H1 (cell line): Measurements from ENCODE around the gene SOX13. TPM values are rescaled to one million over a fixed set of nuclear protein-coding genes. Genes with fewer than 3 reads are reported as not detected.

ENCODE experiments used
- CTCF ChIA-PET: fragments of 300-600 bp; sonication (Branson Sonifier 250); formaldehyde crosslinking; loops from one replicate; lab custom pipeline; 2021; ENCODE audit not compliant: partially characterized antibody; lab: Charles Lee
- POLR2A ChIA-PET: fragments of 300-600 bp; sonication (Branson Sonifier 250); formaldehyde crosslinking; loops from one replicate; lab custom pipeline; 2021; ENCODE audit warnings: inconsistent platforms; ENCODE audit not compliant: partially characterized antibody; lab: Charles Lee
- DNase-seq, 2 experiments: peaks; one replicate each; pipeline versions ENCODE4 v3.0.0 to v3.0.0-alpha.2; 2010 to 2022; ENCODE audit warnings: low spot score in 2 of 2, low read depth in 1 of 2, mixed read lengths in 1 of 2
- FAIRE-seq: peaks from 2 replicates; lab custom pipeline; 2011; peaks lifted over from hg19 to GRCh38; lab: Jason Lieb, UNC
- H2AFZ ChIP-seq: 2 replicates; pipeline ENCODE4 v1.8.1; 2012; ENCODE audit warnings: low read length, inconsistent platforms
- H2AK5ac ChIP-seq: 2 replicates; pipeline ENCODE4 v1.6.1; 2013; ENCODE audit warnings: low read depth, low read length
- H2BK120ac ChIP-seq: replicated peaks from 2 replicates; pipeline ENCODE3; 2013; ENCODE audit warnings: low read depth, low read length, inconsistent platforms
- H2BK12ac ChIP-seq: 2 replicates; pipeline ENCODE4 v1.6.1; 2013; ENCODE audit warnings: low read depth, low read length
- H2BK15ac ChIP-seq: 2 replicates; pipeline ENCODE4 v1.6.1; 2013; ENCODE audit warnings: low read length
- H2BK20ac ChIP-seq: 2 replicates; pipeline ENCODE4 v1.6.1; 2013; ENCODE audit warnings: low read length
- H2BK5ac ChIP-seq: 2 replicates; pipeline ENCODE4 v1.6.1; 2013; ENCODE audit warnings: low read depth, low read length
- H3K14ac ChIP-seq: 2 replicates; pipeline ENCODE4 v1.6.1; 2013; ENCODE audit warnings: inconsistent platforms; ENCODE audit not compliant: insufficient read length
- H3K18ac ChIP-seq: 2 replicates; pipeline ENCODE4 v1.6.1; 2013; ENCODE audit warnings: low read length; ENCODE audit errors: extremely low read depth
- H3K23ac ChIP-seq: 2 replicates; pipeline ENCODE4 v1.6.1; 2013; ENCODE audit warnings: inconsistent platforms; ENCODE audit not compliant: insufficient read length
- H3K23me2 ChIP-seq: 2 replicates; pipeline ENCODE4 v1.6.1; 2013; ENCODE audit warnings: low read depth, low read length
- H3K27ac ChIP-seq: 2 replicates; pipeline ENCODE4 v1.6.1; 2011; ENCODE audit warnings: low read depth, low read length, inconsistent platforms
- H3K27me3 ChIP-seq, 4 experiments: replicated peaks in 1 of 4; 1 replicate in 1 of 4; 2 replicates in 3 of 4; pipeline versions ENCODE4 v1.6.1 to v1.8.1; 2011 to 2013; ENCODE audit warnings: low read length in 3 of 4, mild to moderate bottlenecking in 3 of 4, inconsistent platforms in 2 of 4, mixed read lengths in 2 of 4, moderate library complexity in 1 of 4; ENCODE audit not compliant: control insufficient read depth in 3 of 4, insufficient read depth in 3 of 4; ENCODE audit errors: extremely low read depth in 1 of 4
- H3K36me3 ChIP-seq, 4 experiments: 2 replicates each; pipeline versions ENCODE4 v1.6.1 to v1.8.1; 2011 to 2013; ENCODE audit warnings: mild to moderate bottlenecking in 4 of 4, low read length in 3 of 4, moderate library complexity in 2 of 4, control low read depth in 1 of 4, inconsistent platforms in 1 of 4; ENCODE audit not compliant: insufficient read depth in 4 of 4, control insufficient read depth in 2 of 4
- H3K4ac ChIP-seq: replicated peaks from 2 replicates; pipeline ENCODE3; 2013; ENCODE audit warnings: low read length, low read depth, mixed read lengths, inconsistent platforms; ENCODE audit not compliant: insufficient read length
- H3K4me1 ChIP-seq, 4 experiments: replicated peaks in 1 of 4; 1 replicate in 1 of 4; 2 replicates in 3 of 4; pipeline versions ENCODE4 v1.6.1 to v1.8.1; 2011 to 2013; ENCODE audit warnings: low read length in 3 of 4, inconsistent platforms in 2 of 4, mixed read lengths in 1 of 4; ENCODE audit not compliant: insufficient read depth in 4 of 4, control insufficient read depth in 3 of 4
- H3K4me2 ChIP-seq, 2 experiments: 2 replicates each; pipeline versions ENCODE4 v1.6.1 to v1.8.1; 2011 to 2013; ENCODE audit warnings: low read depth in 2 of 2, low read length in 2 of 2, control low read depth in 1 of 2, inconsistent platforms in 1 of 2, mild to moderate bottlenecking in 1 of 2; ENCODE audit not compliant: insufficient read depth in 1 of 2
- H3K4me3 ChIP-seq, 4 experiments: fragments of 200-600, 300-600 bp in 1 of 4; sonication (generic), shearing (Covaris generic), sonication (Bioruptor Twin) in 1 of 4; 2 replicates each; pipeline versions ENCODE4 v1.5.1 to v1.8.1; 2011 to 2016; ENCODE audit warnings: low read length in 4 of 4, low read depth in 3 of 4, control low read depth in 2 of 4, inconsistent platforms in 2 of 4, mild to moderate bottlenecking in 2 of 4, mixed read lengths in 1 of 4, moderate library complexity in 1 of 4; ENCODE audit not compliant: insufficient read depth in 2 of 4; ENCODE audit errors: extremely low read depth in 1 of 4
- H3K56ac ChIP-seq: replicated peaks from 2 replicates; pipeline ENCODE3; 2013; ENCODE audit warnings: low read depth, mild to moderate bottlenecking, mixed read lengths, low read length, inconsistent platforms; ENCODE audit not compliant: insufficient read length
- H3K79me1 ChIP-seq: 2 replicates; pipeline ENCODE4 v1.6.1; 2013; ENCODE audit warnings: low read depth, low read length, control low read depth
- H3K79me2 ChIP-seq, 2 experiments: 2 replicates each; pipeline versions ENCODE4 v1.6.1 to v1.8.1; 2012 to 2013; ENCODE audit warnings: low read length in 2 of 2, mild to moderate bottlenecking in 2 of 2, inconsistent platforms in 1 of 2; ENCODE audit not compliant: insufficient read depth in 2 of 2, control insufficient read depth in 1 of 2
- H3K9ac ChIP-seq, 4 experiments: replicated peaks in 1 of 4; 1 replicate in 1 of 4; 2 replicates in 3 of 4; pipeline versions ENCODE4 v1.6.1 to v1.8.1; 2011 to 2013; ENCODE audit warnings: low read depth in 3 of 4, low read length in 3 of 4, control low read depth in 2 of 4, mild to moderate bottlenecking in 2 of 4, moderate library complexity in 2 of 4, inconsistent platforms in 1 of 4; ENCODE audit errors: extremely low read depth in 1 of 4
- H3K9me3 ChIP-seq, 2 experiments: 2 replicates each; pipeline versions ENCODE4 v1.6.1 to v1.8.1; 2012 to 2013; ENCODE audit warnings: mild to moderate bottlenecking in 2 of 2, moderate library complexity in 2 of 2, control low read depth in 1 of 2, inconsistent platforms in 1 of 2, low read depth in 1 of 2, low read length in 1 of 2, mixed read lengths in 1 of 2; ENCODE audit not compliant: insufficient read depth in 2 of 2
- H4K20me1 ChIP-seq, 2 experiments: replicated peaks in 1 of 2; 2 replicates each; pipeline versions ENCODE3 to v1.8.1; 2011 to 2013; ENCODE audit warnings: inconsistent platforms in 2 of 2, low read length in 2 of 2, mild to moderate bottlenecking in 1 of 2; ENCODE audit not compliant: insufficient read depth in 2 of 2, control insufficient read depth in 1 of 2
- H4K5ac ChIP-seq: 2 replicates; pipeline ENCODE4 v1.6.1; 2013; ENCODE audit warnings: low read length, low read depth, mixed read lengths, inconsistent platforms; ENCODE audit not compliant: insufficient read length
- H4K8ac ChIP-seq: 2 replicates; pipeline ENCODE4 v1.8.0; 2013; ENCODE audit warnings: mild to moderate bottlenecking, moderate library complexity, low read length, inconsistent platforms; ENCODE audit not compliant: insufficient read depth; ENCODE audit errors: extremely low read depth
- H4K91ac ChIP-seq: replicated peaks from 2 replicates; pipeline ENCODE3; 2013; ENCODE audit warnings: low read length, mixed read lengths, inconsistent platforms; ENCODE audit not compliant: insufficient read length
- ASH2L ChIP-seq: fragments of 200-600, 300-600 bp; sonication (generic); IDR thresholded peaks from one replicate; pipeline ENCODE4 v1.7.1; 2017; ENCODE audit warnings: low read length
- ATF3 ChIP-seq: IDR thresholded peaks from 2 replicates; pipeline ENCODE4 v1.6.1; 2011; ENCODE audit warnings: low read depth, mild to moderate bottlenecking, low read length; ENCODE audit not compliant: insufficient read depth
- BRCA1 ChIP-seq: IDR thresholded peaks from 2 replicates; pipeline ENCODE4 v1.6.1; 2012; ENCODE audit warnings: low read depth, low read length, improper control_type of control experiment
- CBX5 ChIP-seq: fragments of 300-800, 300-1000 bp; sonication (generic); IDR thresholded peaks from 2 replicates; pipeline ENCODE4 v1.7.1; 2016; ENCODE audit warnings: antibody characterized with exemption, low read length, low read depth
- EP300 ChIP-seq, 2 experiments: IDR thresholded peaks; 1 replicate in 1 of 2; 2 replicates in 1 of 2; pipeline ENCODE4 v1.6.1; 2011 to 2012; ENCODE audit warnings: low read depth in 2 of 2, low read length in 2 of 2, mild to moderate bottlenecking in 2 of 2, borderline replicate concordance in 1 of 2, inconsistent platforms in 1 of 2, moderate library complexity in 1 of 2
- KDM5A ChIP-seq: fragments of 200-600 bp; IDR thresholded peaks from 2 replicates; pipeline ENCODE4 v1.7.1; 2012; ENCODE audit warnings: mild to moderate bottlenecking, low read length, inconsistent platforms, mixed read lengths
- PHF8 ChIP-seq: fragments of 200-600 bp; sonication (generic); conservative IDR thresholded peaks from 2 replicates; pipeline ENCODE4 v1.7.1; 2012; ENCODE audit warnings: low read depth, mild to moderate bottlenecking, inconsistent platforms, low read length, moderate library complexity
- POLR2AphosphoS5 ChIP-seq: IDR thresholded peaks from 2 replicates; pipeline ENCODE4 v1.6.1; 2011; ENCODE audit warnings: low read depth, low read length
- RBBP5 ChIP-seq: IDR thresholded peaks from 2 replicates; pipeline ENCODE4 v1.7.1; 2012; ENCODE audit warnings: low read depth, mild to moderate bottlenecking, inconsistent platforms, low read length, moderate library complexity, borderline replicate concordance
- SP1 ChIP-seq: IDR thresholded peaks from 2 replicates; pipeline ENCODE4 v1.6.1; 2011; ENCODE audit warnings: low read depth, low read length
- SUZ12 ChIP-seq: fragments of 200-600 bp; sonication (generic); IDR thresholded peaks from 2 replicates; pipeline ENCODE4 v1.6.1; 2012; ENCODE audit warnings: mild to moderate bottlenecking, inconsistent platforms, low read length, moderate library complexity, mixed read lengths
- WGBS, 2 experiments: shearing (Covaris generic) in 1 of 2; methylation state at CpG; one replicate each; pipeline versions ENCODE4 v1.1.6 to v1.1.7; 2013 to 2015; ENCODE audit warnings: low lambda C conversion rate in 2 of 2, mixed read lengths in 2 of 2, inconsistent platforms in 1 of 2, low coverage in 1 of 2, missing lambda C conversion rate in 1 of 2; ENCODE audit not compliant: insufficient replicate concordance in 2 of 2, insufficient coverage in 1 of 2, insufficient read length in 1 of 2; ENCODE audit errors: extremely low coverage in 1 of 2, missing lambda C conversion rate in 1 of 2; 5-methylcytosine and 5-hydroxymethylcytosine counted together
- polyA plus RNA-seq, 7 experiments: library from polyadenylated mRNA; depleted of rRNA in 3 of 7; stranded (reverse) in 5 of 7; unstranded in 2 of 7; fragments of >200 nt in 5 of 7; fragments of 200-250 nt in 2 of 7; gene quantifications; 1 replicate in 5 of 7; 2 replicates in 1 of 7; 4 replicates in 1 of 7; pipeline versions ENCODE4 v1.2.1 to v1.2.3, GENCODE V29; 2011 to 2013; ENCODE audit warnings: missing spikeins in 2 of 7, mixed read lengths in 2 of 7
- total RNA-seq: library from RNA; stranded (reverse); fragmentation: NEBNext Ultra II Directional; extraction: Animal tissue kit (Norgen Biotek cat#: 25700); gene quantifications from 2 replicates; pipeline ENCODE4 v1.2.1, GENCODE V29; 2021

Gene SOX13
- total and polyA plus RNA-seq, 2 of the 8 experiments (the other 6 are each of a cell fraction or from before 2014, with no cell fraction given), result 113 to 173 TPM

GRCh38 chr1:204077979-204078696 is 5.2 kb downstream of the SOX13 start:
- Histone ChIP-seq H4K20me1 (peaks cover 7 to 26% of the 10 kb centered on the region in 2 experiments), H3K23ac (no peak overlapping the region), H3K4me1 (peaks cover 27 to 60% (median 53%) of the 10 kb centered on the region in 4 experiments), H3K14ac (peak overlapping the region; percentile 9), H3K27ac (peak overlapping the region; percentile 89), H3K9ac (peak overlapping the region in 3 of 4 experiments; percentile 43 to 78 (median 45); a peak in 6 of 7 replicates), H3K18ac (peak overlapping the region; percentile 95), H2AK5ac (peak overlapping the region; percentile 76), H3K27me3 (no peaks in the 10 kb centered on the region), H3K4me3 (peak overlapping the region; percentile 12 to 48 (median 28); a peak in 6 of 8 replicates), H3K79me1 (peaks cover 17% of the 10 kb centered on the region; the same call in 1 of the 2 replicates), H4K91ac (peak overlapping the region; percentile 88), H4K8ac (no peak overlapping the region), H3K56ac (peak overlapping the region; percentile 37), H3K9me3 (no peaks in the 10 kb centered on the region), H2BK5ac (peak overlapping the region; percentile 100), H2BK15ac (peak overlapping the region; percentile 13; the same call in 1 of the 2 replicates), H2AFZ (no peak overlapping the region), H2BK120ac (peak overlapping the region; percentile 52), H3K79me2 (peaks cover 48 to 80% of the 10 kb centered on the region in 2 experiments), H4K5ac (peak overlapping the region; percentile 93), H3K4ac (peak overlapping the region; percentile 73), H2BK20ac (peak overlapping the region; percentile 100), H2BK12ac (peak overlapping the region; percentile 82), H3K4me2 (peak overlapping the region; percentile 85 to 86), H3K36me3 (no peaks in the 10 kb centered on the region), H3K23me2 (peaks cover 25% of the 10 kb centered on the region)
- 17% methylated on average over 17 of the region's 17 CpGs; no CpG with 5 or more reads in 1 of the 2 experiments for WGBS, 2 experiments
- peak; percentile 73 to 89 for DNase-seq
- FAIRE-seq, result peak; percentile 76
- ChIA-PET POLR2A (interaction anchor here (0.6 to 12.9 kb wide), 26 partner anchors 8 to 438 kb away, joined by 3 to 101 read pairs (median 5); partner anchors contain the start of gene MDM4), CTCF (interaction anchor here (0.6 to 10.2 kb wide), 14 partner anchors 12 to 487 kb away, joined by 3 to 107 read pairs (median 3); no protein-coding TSS in a partner anchor)
- TF ChIP-seq POLR2AphosphoS5, result peak; percentile 8; the same call in 1 of the 2 replicates
- no peak for TF ChIP-seq KDM5A
- no peak for TF ChIP-seq CBX5
- no peak for TF ChIP-seq PHF8
- no peak for TF ChIP-seq EP300 (IDR thresholded peaks at IDR 0.05; ENCODE audit: borderline replicate concordance in 1 of 2, low read depth in 2 of 2, low read length in 2 of 2)
- peak; percentile 74; the same call in 1 of the 2 replicates for TF ChIP-seq SP1
- peak; percentile 96 for TF ChIP-seq RBBP5
- no peak for TF ChIP-seq ATF3
- no peak for TF ChIP-seq BRCA1
- TF ChIP-seq ASH2L, result peak; percentile 75
- TF ChIP-seq SUZ12, result no peak
